Endothelial cell of umbilical vein (primary cell): ENCODE measurements around the gene RNLS. TPM values are rescaled to one million over a fixed set of nuclear protein-coding genes. Genes with fewer than 3 reads are reported as not detected.

Experiments used
- BruUV-seq: library from RNA; stranded (reverse); fragments of 400-500 nt; replicated peaks from 2 replicates; lab custom pipeline; 2021; lab: Mats Ljungman, UMichigan
- CTCF ChIA-PET: fragments of 300-600, 350-600 bp; sonication (Branson Sonifier 250); formaldehyde crosslinking; loops from one replicate; lab custom pipeline; 2021; ENCODE audit warnings: antibody characterized with exemption, inconsistent platforms; lab: Charles Lee
- POLR2A ChIA-PET: fragments of 300-600, 350-600 bp; sonication (Branson Sonifier 250); formaldehyde crosslinking; loops from one replicate; lab custom pipeline; 2021; ENCODE audit warnings: antibody characterized with exemption, inconsistent platforms; lab: Charles Lee
- DNase-seq: peaks from one replicate; pipeline ENCODE4 v3.0.0-alpha.2; 2011; ENCODE audit warnings: low read depth, low spot score
- FAIRE-seq: peaks from 2 replicates; lab custom pipeline; 2011; peaks lifted over from hg19 to GRCh38; lab: Jason Lieb, UNC
- H2AFZ ChIP-seq: 2 replicates; pipeline ENCODE4 v1.6.0; 2012; ENCODE audit warnings: low read depth, low read length, control low read depth, inconsistent platforms
- H3K27ac ChIP-seq: 2 replicates; pipeline ENCODE4 v1.5.1; 2011; ENCODE audit warnings: low read depth, mild to moderate bottlenecking, control low read depth, low read length, moderate library complexity; ENCODE audit not compliant: insufficient read depth
- H3K27me3 ChIP-seq, 2 experiments: 2 replicates each; pipeline versions ENCODE4 v1.6.0 to v1.6.1; 2011; ENCODE audit warnings: low read length in 2 of 2, mixed read lengths in 1 of 2; ENCODE audit not compliant: control insufficient read depth in 2 of 2, insufficient read depth in 2 of 2
- H3K36me3 ChIP-seq, 2 experiments: 2 replicates in 1 of 2; 3 replicates in 1 of 2; pipeline ENCODE4 v1.5.1; 2011; ENCODE audit warnings: low read length in 2 of 2, mild to moderate bottlenecking in 1 of 2, moderate library complexity in 1 of 2; ENCODE audit not compliant: control insufficient read depth in 2 of 2, insufficient read depth in 2 of 2; ENCODE audit errors: extremely low read depth in 1 of 2
- H3K4me1 ChIP-seq: 3 replicates; pipeline ENCODE4 v1.5.1; 2011; ENCODE audit warnings: mild to moderate bottlenecking, low read length; ENCODE audit not compliant: control insufficient read depth, insufficient read depth; ENCODE audit errors: extremely low read depth
- H3K4me2 ChIP-seq: 2 replicates; pipeline ENCODE4 v1.6.1; 2011; ENCODE audit warnings: low read length, control low read depth, mixed read lengths; ENCODE audit not compliant: insufficient read depth
- H3K4me3 ChIP-seq, 3 experiments: fragments of 200-600 bp in 1 of 3; sonication (generic), shearing (Covaris generic) in 1 of 3; replicated peaks in 1 of 3; 2 replicates each; pipeline ENCODE4 v1.5.1; 2011 to 2016; ENCODE audit warnings: control low read depth in 3 of 3, low read length in 3 of 3, mild to moderate bottlenecking in 2 of 3, inconsistent platforms in 1 of 3, low read depth in 1 of 3, moderate library complexity in 1 of 3; ENCODE audit not compliant: insufficient read depth in 1 of 3
- H3K79me2 ChIP-seq: 2 replicates; pipeline ENCODE4 v1.6.0; 2012; ENCODE audit warnings: low read length, inconsistent platforms; ENCODE audit not compliant: control insufficient read depth, insufficient read depth
- H3K9ac ChIP-seq: replicated peaks from 2 replicates; pipeline ENCODE3; 2011; ENCODE audit warnings: low read length, control low read depth; ENCODE audit not compliant: insufficient read depth; ENCODE audit errors: extremely low read depth
- H3K9me1 ChIP-seq: replicated peaks from 3 replicates; pipeline ENCODE4 v1.6.0; 2011; ENCODE audit warnings: mild to moderate bottlenecking, low read length; ENCODE audit not compliant: control insufficient read depth, insufficient read depth; ENCODE audit errors: extremely low read depth
- H3K9me3 ChIP-seq: replicated peaks from 2 replicates; pipeline ENCODE4 v1.5.1; 2012; ENCODE audit warnings: low read length, inconsistent platforms; ENCODE audit not compliant: control insufficient read depth, insufficient read depth
- H4K20me1 ChIP-seq: replicated peaks from 2 replicates; pipeline ENCODE3; 2011; ENCODE audit warnings: mild to moderate bottlenecking, low read length; ENCODE audit not compliant: control insufficient read depth, insufficient read depth; ENCODE audit errors: extremely low read depth
- CTCF ChIP-seq, 2 donors: IDR thresholded peaks; 1 replicate in 1 of 2; 2 replicates in 1 of 2; pipeline ENCODE4 v1.5.1; 2011; ENCODE audit warnings: low read length in 2 of 2, mild to moderate bottlenecking in 2 of 2, moderate library complexity in 2 of 2, control low read depth in 1 of 2, inconsistent platforms in 1 of 2, low read depth in 1 of 2; ENCODE audit not compliant: insufficient read depth in 1 of 2; ENCODE audit errors: extremely low read depth in 1 of 2
- GATA2 ChIP-seq: IDR thresholded peaks from 2 replicates; pipeline ENCODE4 v1.7.0; 2011; ENCODE audit warnings: low read depth, mild to moderate bottlenecking, moderate library complexity, mixed read lengths, low read length; ENCODE audit not compliant: insufficient read length, insufficient read depth
- JUN ChIP-seq: IDR thresholded peaks from 2 replicates; pipeline ENCODE4 v1.6.1; 2011; ENCODE audit warnings: borderline replicate concordance, low read depth; ENCODE audit not compliant: insufficient read length, insufficient read depth
- MYC ChIP-seq: IDR thresholded peaks from one replicate; pipeline ENCODE4 v1.6.1; 2011; ENCODE audit warnings: mild to moderate bottlenecking, low read depth, low read length
- dilution Hi-C: fragments of 300-500 bp; cut with MboI; formaldehyde crosslinking; loops from one replicate; pipeline ENCODE4 v1.15.0; 2019; ENCODE audit warnings: low sequenced_read_pairs; ENCODE audit not compliant: extremely low pct_ligation_motif_present
- intact Hi-C: fragments of 100-400 bp; cut with micrococcal nuclease; formaldehyde crosslinking; loops from one replicate; pipeline ENCODE4 v1.10.0; 2022
- polyA plus RNA-seq, 4 experiments: library from polyadenylated mRNA; depleted of rRNA in 3 of 4; stranded (reverse) in 3 of 4; unstranded in 1 of 4; fragments of >200 nt; gene quantifications; 2 replicates each; pipeline versions ENCODE4 v1.2.1 to v1.2.3, GENCODE V29; 2011 to 2012; ENCODE audit warnings: missing spikeins in 1 of 4
- total RNA-seq: library from RNA; stranded (reverse); gene quantifications from 2 replicates; pipeline ENCODE4 v1.2.3, GENCODE V29; 2021

The RNLS gene
- total and polyA plus RNA-seq, 2 donors (not counting 3 experiments of a cell fraction or from before 2014, with no cell fraction given): 2.5 to 4.6 TPM

GRCh38 chr10:88261152-88261551, 322.0 kb downstream of the RNLS start:
- Histone ChIP-seq H3K9me1 (no peaks in the 10 kb centered on the region), H2AFZ (no peak overlapping the region), H3K4me1 (no peaks in the 10 kb centered on the region), H3K79me2 (no peaks in the 10 kb centered on the region), H3K27me3 (no peaks in the 10 kb centered on the region), H3K27ac (no peak overlapping the region), H3K4me3 (no peak overlapping the region), H3K9ac (no peak overlapping the region), H3K36me3 (no peaks in the 10 kb centered on the region), H4K20me1 (no peaks in the 10 kb centered on the region), H3K4me2 (no peak overlapping the region), H3K9me3 (no peaks in the 10 kb centered on the region)
- ChIA-PET POLR2A (no interaction called here), CTCF (no interaction called here)
- dilution Hi-C loops (no loop called here), intact Hi-C loops (no loop called here)
- no peak for DNase-seq
- no TSS peak for BruUV-seq
- FAIRE-seq: no peak
- TF ChIP-seq MYC (no peak), GATA2 (no peak)

- Histone ChIP-seq H3K4me3 (no peak overlapping the region), H3K79me2 (no peaks in the 10 kb centered on the region), H3K4me2 (no peak overlapping the region), H4K20me1 (no peaks in the 10 kb centered on the region), H3K9me3 (no peaks in the 10 kb centered on the region), H3K9ac (no peak overlapping the region), H3K36me3 (no peaks in the 10 kb centered on the region), H3K4me1 (no peaks in the 10 kb centered on the region), H3K27ac (no peak overlapping the region), H3K27me3 (no peaks in the 10 kb centered on the region), H3K9me1 (no peaks in the 10 kb centered on the region), H2AFZ (no peak overlapping the region)
- dilution Hi-C loops (no loop called here), intact Hi-C loops (no loop called here)
- TF ChIP-seq CTCF (IDR thresholded peaks at IDR 0.05; ENCODE audit: extremely low read depth in 1 of 2, insufficient read depth in 1 of 2, low read depth in 1 of 2, low read length in 2 of 2): no peak
- no peak for TF ChIP-seq JUN
- ChIA-PET POLR2A (no interaction called here), CTCF (interaction anchor here (1.0 to 1.2 kb wide), 2 partner anchors 8 to 129 kb away, joined by 3 to 4 read pairs; no protein-coding TSS in a partner anchor)
- DNase-seq (no peak), FAIRE-seq (no peak)
- no TSS peak for BruUV-seq
These were observed 322.6 kb downstream of the RNLS start for GRCh38 chr10:88260329-88261051.
